A673 (cell line): Measurements from ENCODE around the gene RNF222.

Source experiments
- EZH2 ChIP-seq: fragments of 200-600 bp; sonication (generic); IDR thresholded peaks from 2 replicates; pipeline ENCODE4 v1.6.1; 2017; ENCODE audit warnings: borderline replicate concordance, low read depth, mild to moderate bottlenecking, mixed read lengths, antibody characterized with exemption, low read length; ENCODE audit not compliant: poor library complexity, severe bottlenecking
- TF ChIP-seq, protein P1 (sequence below): fragments of 300-800, 200-600 bp; sonication (generic); conservative IDR thresholded peaks from 2 replicates; pipeline ENCODE4 v1.5.1; 2017; ENCODE audit warnings: low read depth, mild to moderate bottlenecking, antibody characterized with exemption, low read length, moderate library complexity, mixed read lengths

GRCh38 chr17:8413938-8414337 is 16.3 kb upstream of the RNF222 start:
- no peak for TF ChIP-seq EZH2
- TF ChIP-seq, protein P1, sequence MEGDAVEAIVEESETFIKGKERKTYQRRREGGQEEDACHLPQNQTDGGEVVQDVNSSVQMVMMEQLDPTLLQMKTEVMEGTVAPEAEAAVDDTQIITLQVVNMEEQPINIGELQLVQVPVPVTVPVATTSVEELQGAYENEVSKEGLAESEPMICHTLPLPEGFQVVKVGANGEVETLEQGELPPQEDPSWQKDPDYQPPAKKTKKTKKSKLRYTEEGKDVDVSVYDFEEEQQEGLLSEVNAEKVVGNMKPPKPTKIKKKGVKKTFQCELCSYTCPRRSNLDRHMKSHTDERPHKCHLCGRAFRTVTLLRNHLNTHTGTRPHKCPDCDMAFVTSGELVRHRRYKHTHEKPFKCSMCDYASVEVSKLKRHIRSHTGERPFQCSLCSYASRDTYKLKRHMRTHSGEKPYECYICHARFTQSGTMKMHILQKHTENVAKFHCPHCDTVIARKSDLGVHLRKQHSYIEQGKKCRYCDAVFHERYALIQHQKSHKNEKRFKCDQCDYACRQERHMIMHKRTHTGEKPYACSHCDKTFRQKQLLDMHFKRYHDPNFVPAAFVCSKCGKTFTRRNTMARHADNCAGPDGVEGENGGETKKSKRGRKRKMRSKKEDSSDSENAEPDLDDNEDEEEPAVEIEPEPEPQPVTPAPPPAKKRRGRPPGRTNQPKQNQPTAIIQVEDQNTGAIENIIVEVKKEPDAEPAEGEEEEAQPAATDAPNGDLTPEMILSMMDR, result no peak
